NCI-H2081 treated with DMSO at 0.1 percent for 48 hours (cell line): ENCODE results near the gene PCDHB12.
"Not testable (repeated sequence)": the region's sequence is repeated elsewhere in the genome, so short reads cannot be mapped to it uniquely, and the experiment has no call there.

Experiments used
- DNase-seq: peaks from one replicate; lab custom pipeline; 2025; lab: John Stamatoyannopoulos, UW

The PCDHB12 gene

DNA sequence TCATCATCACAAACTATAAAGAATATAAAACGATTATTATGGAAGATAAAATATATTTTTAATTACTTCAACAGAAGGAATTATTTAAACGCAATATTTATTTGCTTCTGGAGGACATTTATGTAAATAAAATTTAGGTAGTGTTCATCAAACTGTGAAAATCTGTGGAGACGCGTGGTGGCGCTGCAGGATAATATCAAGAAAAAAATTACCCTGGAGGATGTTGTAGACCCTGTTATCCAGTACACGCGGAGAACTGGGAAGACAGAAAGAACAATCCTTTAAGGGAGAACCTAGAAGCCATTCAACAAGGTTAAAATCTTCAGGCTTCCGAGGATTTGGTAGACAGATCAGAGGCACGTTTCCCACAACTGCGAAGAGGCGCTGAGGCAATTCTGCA is at the start of gene PCDHB12:
PCDHB12 (plus strand) TSS at position 242 of the 400 bp plus-strand sequence. CDS start 189 bp downstream, outside the sequence.
- DNase-seq = no peak

DNA sequence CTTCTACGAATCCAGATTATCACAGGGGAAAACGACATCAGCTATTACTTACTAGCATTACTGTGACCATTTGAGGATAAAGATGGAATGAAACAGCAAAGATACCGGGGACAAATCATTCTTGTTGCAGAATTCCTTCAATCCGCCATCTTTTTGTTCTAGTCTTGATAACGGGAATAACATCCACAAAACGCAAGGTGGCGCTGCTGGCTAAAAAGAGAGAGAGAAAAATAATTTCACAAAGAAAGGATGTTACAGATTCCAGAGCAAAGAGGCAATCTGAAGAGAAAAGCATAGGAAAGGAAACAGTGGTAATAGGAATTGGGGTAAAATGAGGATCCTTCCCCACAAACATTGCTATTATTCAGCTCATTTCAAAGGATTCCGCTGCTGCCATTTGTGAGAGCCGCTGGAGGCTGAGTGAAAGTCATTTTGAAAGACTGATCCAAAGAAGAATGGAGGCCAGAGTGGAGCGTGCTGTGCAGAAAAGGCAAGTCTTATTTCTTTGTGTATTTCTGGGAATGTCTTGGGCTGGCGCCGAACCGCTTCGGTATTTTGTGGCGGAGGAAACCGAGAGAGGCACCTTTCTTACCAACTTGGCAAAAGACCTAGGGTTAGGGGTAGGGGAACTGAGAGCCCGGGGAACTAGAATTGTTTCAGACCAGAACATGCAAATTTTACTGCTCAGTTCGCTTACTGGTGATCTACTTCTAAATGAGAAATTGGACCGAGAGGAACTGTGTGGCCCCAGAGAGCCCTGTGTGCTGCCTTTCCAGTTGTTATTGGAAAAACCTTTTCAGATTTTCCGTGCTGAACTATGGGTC is 35.9 kb upstream of the PCDHB12 start, which contains the start of gene PCDHB7:
PCDHB7 (plus strand) TSS at position 264 of the 824 bp plus-strand sequence; CDS start at position 456, 192 bp downstream.
- DNase-seq = no peak

DNA sequence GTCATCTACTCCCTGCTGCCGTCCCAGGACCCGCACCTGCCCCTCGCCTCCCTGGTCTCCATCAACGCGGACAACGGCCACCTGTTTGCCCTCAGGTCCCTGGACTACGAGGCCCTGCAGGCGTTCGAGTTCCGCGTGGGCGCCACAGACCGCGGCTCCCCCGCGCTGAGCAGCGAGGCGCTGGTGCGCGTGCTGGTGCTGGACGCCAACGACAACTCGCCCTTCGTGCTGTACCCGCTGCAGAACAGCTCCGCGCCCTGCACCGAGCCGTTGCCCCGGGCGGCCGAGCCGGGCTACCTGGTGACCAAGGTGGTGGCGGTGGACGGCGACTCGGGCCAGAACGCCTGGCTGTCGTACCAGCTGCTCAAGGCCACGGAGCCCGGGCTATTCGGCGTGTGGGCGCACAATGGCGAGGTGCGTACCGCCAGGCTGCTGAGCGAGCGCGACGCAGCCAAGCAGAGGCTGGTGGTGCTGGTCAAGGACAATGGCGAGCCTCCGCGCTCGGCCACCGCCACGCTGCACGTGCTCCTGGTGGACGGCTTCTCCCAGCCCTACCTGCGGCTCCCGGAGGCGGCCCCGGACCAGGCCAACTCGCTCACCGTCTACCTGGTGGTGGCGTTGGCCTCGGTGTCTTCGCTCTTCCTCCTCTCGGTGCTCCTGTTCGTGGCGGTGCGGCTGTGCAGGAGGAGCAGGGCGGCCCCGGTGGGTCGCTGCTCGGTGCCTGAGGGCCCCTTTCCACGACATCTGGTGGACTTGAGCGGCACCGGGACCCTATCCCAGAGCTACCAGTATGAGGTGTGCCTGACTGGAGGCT is 34.0 kb upstream of the PCDHB12 start:
- DNase-seq = not testable (repeated sequence)

DNA sequence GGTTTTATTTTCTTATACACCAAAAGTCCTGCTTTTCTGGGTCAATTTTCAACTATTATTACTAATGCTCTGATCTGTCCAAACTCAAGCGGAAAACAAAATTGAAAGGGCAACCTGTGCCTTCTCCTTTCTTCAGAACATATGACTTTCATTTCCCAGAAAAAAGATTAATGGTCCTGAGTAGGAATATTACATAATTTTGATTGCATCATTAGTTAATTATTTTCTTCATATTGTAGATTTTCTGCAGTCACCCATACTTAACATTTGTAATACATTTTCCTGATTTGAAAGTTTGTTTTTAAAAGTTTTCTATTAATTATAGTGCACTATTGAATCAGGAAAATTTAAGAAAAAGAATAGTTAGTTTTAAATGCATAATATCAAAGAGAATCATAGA is 32.6 kb upstream of the PCDHB12 start:
- no peak for DNase-seq

DNA sequence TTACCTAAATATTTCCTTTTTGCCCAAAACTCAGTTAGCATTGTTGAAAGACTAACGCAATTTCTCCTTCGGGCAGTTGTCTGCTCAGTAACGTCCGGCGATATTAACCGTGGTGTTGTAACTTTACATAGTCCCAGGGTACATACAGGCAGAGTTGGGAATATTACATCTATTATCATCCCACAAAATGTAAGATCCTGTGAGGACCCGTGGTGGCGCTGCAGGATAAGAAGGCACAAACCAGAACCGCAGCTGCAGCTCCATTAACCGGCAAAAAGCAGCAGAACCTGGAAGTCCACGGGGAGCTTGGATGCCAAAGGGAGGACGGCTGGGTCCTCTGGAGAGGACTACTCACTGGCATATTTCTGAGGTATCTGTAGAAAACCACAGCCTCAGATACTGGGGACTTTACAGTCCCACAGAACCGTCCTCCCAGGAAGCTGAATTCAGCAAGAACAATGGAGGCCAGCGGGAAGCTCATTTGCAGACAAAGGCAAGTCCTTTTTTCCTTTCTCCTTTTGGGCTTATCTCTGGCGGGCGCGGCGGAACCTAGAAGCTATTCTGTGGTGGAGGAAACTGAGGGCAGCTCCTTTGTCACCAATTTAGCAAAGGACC is 30.8 kb upstream of the PCDHB12 start, which contains the start of gene PCDHB8:
PCDHB8 (plus strand) TSS at position 214 of the 615 bp plus-strand sequence; CDS start at position 459, 245 bp downstream.
- DNase-seq = not testable (repeated sequence)

DNA sequence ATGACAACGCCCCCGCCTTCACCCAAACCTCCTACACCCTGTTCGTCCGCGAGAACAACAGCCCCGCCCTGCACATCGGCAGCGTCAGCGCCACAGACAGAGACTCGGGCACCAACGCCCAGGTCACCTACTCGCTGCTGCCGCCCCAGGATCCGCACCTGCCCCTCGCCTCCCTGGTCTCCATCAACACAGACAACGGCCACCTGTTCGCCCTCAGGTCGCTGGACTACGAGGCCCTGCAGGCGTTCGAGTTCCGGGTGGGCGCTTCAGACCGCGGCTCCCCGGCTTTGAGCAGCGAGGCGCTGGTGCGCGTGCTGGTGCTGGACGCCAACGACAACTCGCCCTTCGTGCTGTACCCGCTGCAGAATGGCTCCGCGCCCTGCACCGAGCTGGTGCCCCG is 29.1 kb upstream of the PCDHB12 start:
- not testable (repeated sequence) for DNase-seq

DNA sequence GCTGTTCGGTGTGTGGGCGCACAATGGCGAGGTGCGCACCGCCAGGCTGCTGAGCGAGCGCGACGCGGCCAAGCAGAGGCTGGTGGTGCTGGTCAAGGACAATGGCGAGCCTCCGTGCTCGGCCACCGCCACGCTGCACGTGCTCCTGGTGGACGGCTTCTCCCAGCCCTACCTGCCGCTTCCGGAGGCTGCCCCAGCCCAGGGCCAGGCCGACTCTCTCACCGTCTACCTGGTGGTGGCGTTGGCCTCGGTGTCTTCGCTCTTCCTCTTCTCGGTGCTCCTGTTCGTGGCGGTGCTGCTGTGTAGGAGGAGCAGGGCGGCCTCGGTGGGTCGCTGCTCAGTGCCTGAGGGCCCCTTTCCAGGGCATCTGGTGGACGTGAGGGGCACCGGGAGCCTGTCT is 28.6 kb upstream of the PCDHB12 start:
- DNase-seq = not testable (repeated sequence)

DNA sequence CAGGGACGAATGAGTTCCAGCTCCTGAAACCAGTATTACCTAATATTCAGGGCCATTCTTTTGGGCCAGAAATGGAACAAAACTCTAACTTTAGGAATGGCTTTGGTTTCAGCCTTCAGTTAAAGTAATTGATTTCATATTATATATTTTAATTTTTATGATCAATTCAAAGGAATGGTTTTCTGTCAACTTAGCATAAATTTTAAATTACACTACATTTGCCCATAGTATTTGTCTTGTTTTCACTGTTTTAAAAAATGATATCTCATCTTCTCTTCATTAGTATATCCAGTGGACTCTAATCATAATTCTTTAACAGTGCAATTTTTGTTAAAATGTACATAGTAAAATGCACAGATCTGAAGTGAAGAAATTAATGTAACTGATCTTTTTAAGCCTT is 28.2 kb upstream of the PCDHB12 start:
- DNase-seq = no peak

DNA sequence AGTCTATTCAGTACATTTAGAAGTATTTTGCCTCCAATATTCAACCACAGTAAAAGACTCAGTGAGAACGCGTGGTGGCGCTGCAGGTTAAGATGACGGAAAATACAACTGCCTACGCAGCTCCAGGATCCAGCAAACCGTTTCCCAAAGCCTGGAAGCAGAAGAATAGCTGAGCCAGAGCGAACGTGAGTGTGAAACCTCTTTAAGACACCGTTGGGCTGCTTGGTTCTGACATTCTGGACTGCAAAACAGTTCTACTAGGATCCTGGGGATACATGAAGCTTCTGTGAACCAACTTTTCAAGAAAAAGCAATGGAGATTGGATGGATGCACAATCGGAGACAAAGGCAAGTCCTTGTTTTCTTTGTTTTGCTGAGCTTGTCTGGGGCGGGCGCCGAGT is 26.3 kb upstream of the PCDHB12 start, which contains the start of gene PCDHB16:
PCDHB16 (plus strand) TSS at position 140 of the 400 bp plus-strand sequence; CDS start at position 313, 173 bp downstream.
- peak; percentile 4 for DNase-seq

DNA sequence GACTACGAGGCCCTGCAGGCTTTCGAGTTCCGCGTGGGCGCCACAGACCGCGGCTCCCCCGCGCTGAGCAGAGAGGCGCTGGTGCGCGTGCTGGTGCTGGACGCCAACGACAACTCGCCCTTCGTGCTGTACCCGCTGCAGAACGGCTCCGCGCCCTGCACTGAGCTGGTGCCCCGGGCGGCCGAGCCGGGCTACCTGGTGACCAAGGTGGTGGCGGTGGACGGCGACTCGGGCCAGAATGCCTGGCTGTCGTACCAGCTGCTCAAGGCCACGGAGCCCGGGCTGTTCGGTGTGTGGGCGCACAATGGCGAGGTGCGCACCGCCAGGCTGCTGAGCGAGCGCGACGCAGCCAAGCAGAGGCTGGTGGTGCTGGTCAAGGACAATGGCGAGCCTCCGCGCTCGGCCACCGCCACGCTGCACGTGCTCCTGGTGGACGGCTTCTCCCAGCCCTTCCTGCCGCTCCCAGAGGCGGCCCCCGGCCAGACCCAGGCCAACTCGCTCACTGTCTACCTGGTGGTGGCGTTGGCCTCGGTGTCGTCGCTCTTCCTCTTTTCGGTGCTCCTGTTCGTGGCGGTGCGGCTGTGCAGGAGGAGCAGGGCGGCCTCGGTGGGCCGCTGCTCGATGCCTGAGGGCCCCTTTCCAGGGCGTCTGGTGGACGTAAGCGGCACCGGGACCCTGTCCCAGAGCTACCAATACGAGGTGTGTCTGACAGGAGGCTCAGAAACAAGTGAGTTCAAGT is 24.2 kb upstream of the PCDHB12 start:
- DNase-seq = not testable (repeated sequence)

DNA sequence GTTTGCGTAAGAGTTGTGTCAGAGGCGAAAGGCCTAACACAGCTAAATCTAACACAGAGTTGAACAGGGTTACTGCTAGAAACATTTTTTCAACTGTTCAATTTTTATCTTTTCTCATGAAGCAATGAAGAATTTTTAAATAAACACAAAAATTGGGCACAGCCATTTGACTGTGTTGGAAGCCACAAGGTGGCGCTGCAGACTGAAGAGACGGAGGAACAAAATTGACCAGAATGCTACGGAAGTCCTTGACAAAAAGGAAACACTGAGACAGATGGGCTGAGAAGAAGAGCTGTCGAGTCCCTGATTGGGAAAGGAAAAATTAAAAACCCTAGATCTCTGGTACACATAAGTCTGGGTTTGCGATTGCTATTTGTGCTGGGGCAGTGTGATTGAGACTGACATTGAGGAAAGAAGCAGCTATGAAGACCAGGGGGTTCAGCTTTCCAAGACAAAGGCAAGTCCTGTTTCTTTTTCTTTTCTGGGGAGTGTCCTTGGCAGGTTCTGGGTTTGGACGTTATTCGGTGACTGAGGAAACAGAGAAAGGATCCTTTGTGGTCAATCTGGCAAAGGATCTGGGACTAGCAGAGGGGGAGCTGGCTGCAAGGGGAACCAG is 21.5 kb upstream of the PCDHB12 start, which contains the start of gene PCDHB9:
PCDHB9 (plus strand) TSS at position 265 of the 616 bp plus-strand sequence; CDS start at position 423, 158 bp downstream.
- peak; percentile 4 for DNase-seq

DNA sequence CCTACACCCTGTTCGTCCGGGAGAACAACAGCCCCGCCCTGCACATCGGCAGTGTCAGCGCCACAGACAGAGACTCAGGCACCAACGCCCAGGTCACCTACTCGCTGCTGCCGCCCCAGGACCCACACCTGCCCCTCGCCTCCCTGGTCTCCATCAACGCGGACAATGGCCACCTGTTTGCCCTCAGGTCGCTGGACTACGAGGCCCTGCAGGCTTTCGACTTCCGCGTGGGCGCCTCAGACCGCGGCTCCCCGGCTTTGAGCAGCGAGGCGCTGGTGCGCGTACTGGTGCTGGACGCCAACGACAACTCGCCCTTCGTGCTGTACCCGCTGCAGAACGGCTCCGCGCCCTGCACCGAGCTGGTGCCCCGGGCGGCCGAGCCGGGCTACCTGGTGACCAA is 19.8 kb upstream of the PCDHB12 start:
- not testable (repeated sequence) for DNase-seq

DNA sequence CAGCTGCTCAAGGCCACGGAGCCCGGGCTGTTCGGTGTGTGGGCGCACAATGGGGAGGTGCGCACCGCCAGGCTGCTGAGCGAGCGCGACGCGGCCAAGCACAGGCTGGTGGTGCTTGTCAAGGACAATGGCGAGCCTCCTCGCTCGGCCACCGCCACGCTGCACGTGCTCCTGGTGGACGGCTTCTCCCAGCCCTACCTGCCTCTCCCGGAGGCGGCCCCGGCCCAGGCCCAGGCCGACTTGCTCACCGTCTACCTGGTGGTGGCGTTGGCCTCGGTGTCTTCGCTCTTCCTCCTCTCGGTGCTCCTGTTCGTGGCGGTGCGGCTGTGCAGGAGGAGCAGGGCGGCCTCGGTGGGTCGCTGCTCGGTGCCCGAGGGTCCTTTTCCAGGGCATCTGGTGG is 19.4 kb upstream of the PCDHB12 start:
- not testable (repeated sequence) for DNase-seq

DNA sequence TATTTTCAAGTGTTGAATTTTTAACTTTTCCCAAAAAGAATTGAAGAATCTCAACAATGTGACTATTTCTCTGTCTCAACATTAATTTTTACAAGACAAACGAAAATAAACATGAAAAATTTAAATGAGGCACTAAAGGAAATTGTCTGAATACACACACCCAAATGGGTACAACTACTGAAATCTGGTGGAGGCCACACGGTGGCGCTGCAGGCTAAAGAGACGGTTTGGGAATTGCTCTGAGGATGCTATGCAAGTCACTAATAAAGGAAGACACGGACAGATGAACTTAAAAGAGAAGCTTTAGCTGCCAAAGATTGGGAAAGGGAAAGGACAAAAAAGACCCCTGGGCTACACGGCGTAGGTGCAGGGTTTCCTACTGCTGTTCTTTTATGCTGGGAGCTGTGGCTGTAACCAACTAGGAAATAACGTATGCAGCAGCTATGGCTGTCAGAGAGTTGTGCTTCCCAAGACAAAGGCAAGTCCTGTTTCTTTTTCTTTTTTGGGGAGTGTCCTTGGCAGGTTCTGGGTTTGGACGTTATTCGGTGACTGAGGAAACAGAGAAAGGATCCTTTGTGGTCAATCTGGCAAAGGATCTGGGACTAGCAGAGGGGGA is 16.3 kb upstream of the PCDHB12 start, which contains the start of gene PCDHB10:
PCDHB10 (plus strand) TSS at position 244 of the 616 bp plus-strand sequence; CDS start at position 444, 200 bp downstream.
- no peak for DNase-seq

DNA sequence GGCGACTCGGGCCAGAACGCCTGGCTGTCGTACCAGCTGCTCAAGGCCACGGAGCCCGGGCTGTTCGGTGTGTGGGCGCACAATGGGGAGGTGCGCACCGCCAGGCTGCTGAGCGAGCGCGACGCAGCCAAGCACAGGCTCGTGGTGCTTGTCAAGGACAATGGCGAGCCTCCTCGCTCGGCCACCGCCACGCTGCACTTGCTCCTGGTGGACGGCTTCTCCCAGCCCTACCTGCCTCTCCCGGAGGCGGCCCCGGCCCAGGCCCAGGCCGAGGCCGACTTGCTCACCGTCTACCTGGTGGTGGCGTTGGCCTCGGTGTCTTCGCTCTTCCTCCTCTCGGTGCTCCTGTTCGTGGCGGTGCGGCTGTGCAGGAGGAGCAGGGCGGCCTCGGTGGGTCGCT is 14.2 kb upstream of the PCDHB12 start:
- not testable (repeated sequence) for DNase-seq

DNA sequence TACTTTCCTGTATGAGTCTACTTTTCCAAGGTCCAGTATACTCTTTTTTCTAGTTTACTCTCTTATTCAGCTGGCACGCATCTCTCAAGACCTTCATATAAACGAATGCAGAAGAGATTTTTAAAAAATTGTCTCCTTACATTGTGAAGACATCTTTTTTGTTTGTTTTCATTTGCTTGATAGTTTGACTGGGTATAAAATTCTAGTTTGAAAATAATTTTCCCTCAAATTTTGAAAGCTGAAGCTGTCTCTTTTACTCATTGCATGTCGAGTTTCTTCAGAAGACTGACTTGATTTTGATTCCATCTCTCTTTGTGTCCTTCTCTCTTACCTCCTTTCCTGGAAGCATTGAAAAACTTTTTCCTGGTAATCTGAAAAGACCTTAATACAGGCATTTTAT is 12.2 kb upstream of the PCDHB12 start:
- DNase-seq = no peak

DNA sequence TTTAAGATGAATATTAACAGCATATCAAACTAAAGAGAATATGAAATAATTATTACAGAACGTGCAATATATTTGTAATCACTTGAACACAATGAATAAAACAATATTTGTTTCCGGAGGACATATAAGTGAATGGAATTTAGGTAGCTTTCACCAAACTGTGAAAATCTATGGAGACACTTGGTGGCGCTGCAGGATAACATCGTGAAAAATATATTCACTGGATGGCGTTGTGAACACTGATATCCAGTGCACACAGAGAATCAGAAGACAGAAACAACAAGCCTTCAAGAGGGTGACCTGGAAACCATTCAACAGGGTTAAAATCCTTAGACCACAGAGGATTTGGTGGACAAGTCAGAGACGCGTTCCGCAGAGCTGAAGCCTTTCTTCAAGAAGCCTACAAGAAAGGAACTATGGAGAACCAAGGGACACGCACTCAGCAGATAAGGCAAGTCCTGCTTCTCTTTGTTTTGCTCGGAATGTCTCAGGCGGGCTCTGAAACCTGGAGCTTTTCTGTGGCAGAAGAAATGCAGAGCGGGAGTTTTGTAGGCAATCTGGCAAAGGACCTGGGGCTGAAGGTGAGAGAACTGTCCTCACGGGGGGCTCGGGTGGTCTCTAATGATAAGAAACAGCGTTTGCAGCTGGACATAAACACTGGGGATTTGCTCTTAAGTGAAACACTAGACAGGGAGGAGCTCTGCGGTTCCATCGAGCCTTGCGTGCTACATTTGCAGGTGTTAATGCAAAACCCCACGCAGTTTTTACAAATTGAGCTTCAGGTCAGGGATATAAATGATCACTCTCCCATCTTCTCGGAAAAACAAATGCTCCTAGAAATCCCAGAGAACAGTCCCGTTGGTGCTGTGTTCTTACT is 8.9 kb upstream of the PCDHB12 start, which contains the start of gene PCDHB11:
PCDHB11 (plus strand) TSS at position 269 of the 877 bp plus-strand sequence; CDS start at position 417, 148 bp downstream.
- peak; percentile 26 for DNase-seq

DNA sequence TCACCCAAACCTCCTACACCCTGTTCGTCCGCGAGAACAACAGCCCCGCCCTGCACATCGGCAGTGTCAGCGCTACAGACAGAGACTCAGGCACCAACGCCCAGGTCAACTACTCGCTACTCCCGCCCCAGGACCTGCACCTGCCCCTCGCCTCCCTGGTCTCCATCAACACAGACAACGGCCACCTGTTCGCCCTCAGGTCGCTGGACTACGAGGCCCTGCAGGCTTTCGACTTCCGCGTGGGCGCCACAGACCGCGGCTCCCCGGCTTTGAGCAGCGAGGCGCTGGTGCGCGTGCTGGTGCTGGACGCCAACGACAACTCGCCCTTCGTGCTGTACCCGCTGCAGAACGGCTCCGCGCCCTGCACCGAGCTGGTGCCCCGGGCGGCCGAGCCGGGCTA is 7.4 kb upstream of the PCDHB12 start:
- not testable (repeated sequence) for DNase-seq

DNA sequence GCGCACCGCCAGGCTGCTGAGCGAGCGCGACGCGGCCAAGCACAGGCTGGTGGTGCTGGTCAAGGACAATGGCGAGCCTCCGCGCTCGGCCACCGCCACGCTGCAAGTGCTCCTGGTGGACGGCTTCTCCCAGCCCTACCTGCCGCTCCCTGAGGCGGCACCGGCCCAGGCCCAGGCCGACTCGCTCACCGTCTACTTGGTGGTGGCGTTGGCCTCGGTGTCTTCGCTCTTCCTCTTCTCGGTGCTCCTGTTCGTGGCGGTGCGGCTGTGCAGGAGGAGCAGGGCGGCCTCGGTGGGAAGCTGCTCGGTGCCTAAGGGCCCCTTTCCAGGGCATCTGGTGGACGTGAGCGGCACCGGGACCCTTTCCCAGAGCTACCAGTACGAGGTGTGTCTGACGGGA is 6.9 kb upstream of the PCDHB12 start:
- DNase-seq = not testable (repeated sequence)
